HepG2 (cell line): ENCODE results near the gene DTNB. TPM values are rescaled to one million over a fixed set of nuclear protein-coding genes. Genes with fewer than 3 reads are reported as not detected.

Source experiments
- MAFK ChIP-seq, 2 experiments: IDR thresholded peaks in 1 of 2; conservative IDR thresholded peaks in 1 of 2; 2 replicates each; pipeline ENCODE4 v1.6.1; 2011; ENCODE audit warnings: improper control_type of control experiment in 2 of 2, low read length in 2 of 2
- REPIN1 ChIP-seq: sonication (generic); formaldehyde crosslinking; IDR thresholded peaks from 2 replicates; pipeline ENCODE4 v1.8.0; 2022; ENCODE audit warnings: missing genetic modification reagents, low read depth, mild to moderate bottlenecking, borderline replicate concordance
- TOPORS ChIP-seq: sonication (generic); formaldehyde crosslinking; IDR thresholded peaks from 2 replicates; pipeline ENCODE4 v1.8.0; 2023; ENCODE audit warnings: mild to moderate bottlenecking, missing genetic modification reagents
- ZBTB38 ChIP-seq: sonication (generic); formaldehyde crosslinking; IDR thresholded peaks from 2 replicates; pipeline ENCODE4 v1.5.1; 2020; ENCODE audit warnings: mild to moderate bottlenecking, missing genetic modification reagents
- ZNF546 ChIP-seq: sonication (generic); formaldehyde crosslinking; conservative IDR thresholded peaks from 2 replicates; pipeline ENCODE4 v1.8.1; 2023; ENCODE audit warnings: mild to moderate bottlenecking, missing genetic modification reagents
- ZNF678 ChIP-seq: sonication (generic); formaldehyde crosslinking; IDR thresholded peaks from 2 replicates; pipeline ENCODE4 v1.4.0; 2020; ENCODE audit warnings: mild to moderate bottlenecking, missing genetic modification reagents
- polyA plus RNA-seq, 8 experiments: library from polyadenylated mRNA; depleted of rRNA in 3 of 8; stranded (reverse) in 7 of 8; unstranded in 1 of 8; fragments of >200 nt; fragmentation: Illumina TruSeq in 4 of 8; extraction: Trizol in 4 of 8; gene quantifications; 2 replicates each; pipeline versions ENCODE4 v1.2.1 to v1.2.3, GENCODE V29; 2011 to 2016; ENCODE audit warnings: low read depth in 4 of 8, missing spikeins in 1 of 8, mixed read lengths in 1 of 8; ENCODE audit not compliant: insufficient read depth in 1 of 8
- total RNA-seq, 5 experiments: library from RNA; depleted of rRNA; stranded (reverse); fragments of >200 nt; fragmentation: Illumina TruSeq; extraction: Trizol; gene quantifications; 2 replicates each; pipeline ENCODE4 v1.2.3, GENCODE V29; 2016; ENCODE audit warnings: low read depth in 1 of 5
- TF ChIP-seq, protein P1 (sequence below): sonication (generic); formaldehyde crosslinking; IDR thresholded peaks from 2 replicates; pipeline ENCODE4 v1.9.0; 2022; ENCODE audit warnings: missing genetic modification reagents, mild to moderate bottlenecking, borderline replicate concordance
- TF ChIP-seq, protein P2 (sequence below): sonication (generic); formaldehyde crosslinking; IDR thresholded peaks from 2 replicates; pipeline ENCODE4 v1.4.0; 2020; ENCODE audit warnings: missing genetic modification reagents, borderline replicate concordance
- TF ChIP-seq, protein P3 (sequence below): IDR thresholded peaks from 2 replicates; pipeline ENCODE4 v1.6.1; 2016; ENCODE audit warnings: mild to moderate bottlenecking, missing biosample characterization, missing genetic modification reagents
- TF ChIP-seq, protein P4 (sequence below): sonication (generic); formaldehyde crosslinking; IDR thresholded peaks from 2 replicates; pipeline ENCODE4 v1.5.0; 2020; ENCODE audit warnings: missing genetic modification reagents

The DTNB gene
- total and polyA plus RNA-seq, 2 of the 13 experiments (the other 11 are each of a cell fraction or from before 2014, with no cell fraction given), result 14.4 to 23.9 TPM

DNA sequence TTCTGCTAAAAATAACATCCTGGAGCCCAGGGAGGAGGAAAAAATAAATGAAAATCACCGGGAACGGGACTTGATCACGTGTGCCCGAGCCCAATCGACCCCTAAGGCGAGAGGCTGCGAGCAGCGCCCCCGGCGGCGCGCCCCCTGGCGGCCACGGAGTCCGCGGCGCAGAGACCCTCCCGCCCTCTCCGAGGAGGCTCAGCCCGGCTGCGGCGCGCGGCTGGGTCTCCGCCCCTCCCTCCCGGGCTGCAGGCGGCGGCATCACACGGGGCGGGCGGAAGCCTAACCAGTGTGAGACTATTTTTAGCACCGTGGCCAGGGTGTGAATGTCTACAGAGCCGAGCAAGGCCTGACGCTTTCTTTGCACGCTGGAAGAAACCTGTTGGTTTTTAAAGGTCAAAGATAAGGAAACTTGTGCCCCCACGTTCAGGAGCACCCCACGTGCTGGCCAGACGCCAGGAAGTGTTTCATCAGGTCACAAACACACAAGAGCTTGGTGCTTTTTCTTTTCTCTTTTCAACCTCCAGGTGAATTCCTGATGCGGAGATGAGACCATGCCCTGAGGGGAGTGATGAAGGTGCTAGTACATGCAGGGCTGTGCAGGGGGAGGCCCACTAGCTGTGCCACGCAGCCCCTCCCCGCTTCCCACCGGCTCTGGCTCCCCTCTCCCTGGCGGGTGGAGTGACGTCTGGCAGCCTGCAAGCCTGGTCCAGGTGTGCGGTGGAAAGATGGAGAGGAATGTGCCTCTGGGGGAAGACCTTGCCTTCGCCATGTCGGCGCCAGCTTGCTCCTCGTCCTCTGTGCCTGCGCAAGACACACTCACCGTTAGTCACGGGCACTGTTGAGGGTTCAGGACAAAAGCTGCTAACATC lies 296.4 kb downstream of the DTNB start (continued):
- TF ChIP-seq, protein P1, sequence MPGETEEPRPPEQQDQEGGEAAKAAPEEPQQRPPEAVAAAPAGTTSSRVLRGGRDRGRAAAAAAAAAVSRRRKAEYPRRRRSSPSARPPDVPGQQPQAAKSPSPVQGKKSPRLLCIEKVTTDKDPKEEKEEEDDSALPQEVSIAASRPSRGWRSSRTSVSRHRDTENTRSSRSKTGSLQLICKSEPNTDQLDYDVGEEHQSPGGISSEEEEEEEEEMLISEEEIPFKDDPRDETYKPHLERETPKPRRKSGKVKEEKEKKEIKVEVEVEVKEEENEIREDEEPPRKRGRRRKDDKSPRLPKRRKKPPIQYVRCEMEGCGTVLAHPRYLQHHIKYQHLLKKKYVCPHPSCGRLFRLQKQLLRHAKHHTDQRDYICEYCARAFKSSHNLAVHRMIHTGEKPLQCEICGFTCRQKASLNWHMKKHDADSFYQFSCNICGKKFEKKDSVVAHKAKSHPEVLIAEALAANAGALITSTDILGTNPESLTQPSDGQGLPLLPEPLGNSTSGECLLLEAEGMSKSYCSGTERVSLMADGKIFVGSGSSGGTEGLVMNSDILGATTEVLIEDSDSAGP (CRISPR knock-in tag), result peak; percentile 65; the same call in 1 of the 2 replicates
- TF ChIP-seq, protein P2, sequence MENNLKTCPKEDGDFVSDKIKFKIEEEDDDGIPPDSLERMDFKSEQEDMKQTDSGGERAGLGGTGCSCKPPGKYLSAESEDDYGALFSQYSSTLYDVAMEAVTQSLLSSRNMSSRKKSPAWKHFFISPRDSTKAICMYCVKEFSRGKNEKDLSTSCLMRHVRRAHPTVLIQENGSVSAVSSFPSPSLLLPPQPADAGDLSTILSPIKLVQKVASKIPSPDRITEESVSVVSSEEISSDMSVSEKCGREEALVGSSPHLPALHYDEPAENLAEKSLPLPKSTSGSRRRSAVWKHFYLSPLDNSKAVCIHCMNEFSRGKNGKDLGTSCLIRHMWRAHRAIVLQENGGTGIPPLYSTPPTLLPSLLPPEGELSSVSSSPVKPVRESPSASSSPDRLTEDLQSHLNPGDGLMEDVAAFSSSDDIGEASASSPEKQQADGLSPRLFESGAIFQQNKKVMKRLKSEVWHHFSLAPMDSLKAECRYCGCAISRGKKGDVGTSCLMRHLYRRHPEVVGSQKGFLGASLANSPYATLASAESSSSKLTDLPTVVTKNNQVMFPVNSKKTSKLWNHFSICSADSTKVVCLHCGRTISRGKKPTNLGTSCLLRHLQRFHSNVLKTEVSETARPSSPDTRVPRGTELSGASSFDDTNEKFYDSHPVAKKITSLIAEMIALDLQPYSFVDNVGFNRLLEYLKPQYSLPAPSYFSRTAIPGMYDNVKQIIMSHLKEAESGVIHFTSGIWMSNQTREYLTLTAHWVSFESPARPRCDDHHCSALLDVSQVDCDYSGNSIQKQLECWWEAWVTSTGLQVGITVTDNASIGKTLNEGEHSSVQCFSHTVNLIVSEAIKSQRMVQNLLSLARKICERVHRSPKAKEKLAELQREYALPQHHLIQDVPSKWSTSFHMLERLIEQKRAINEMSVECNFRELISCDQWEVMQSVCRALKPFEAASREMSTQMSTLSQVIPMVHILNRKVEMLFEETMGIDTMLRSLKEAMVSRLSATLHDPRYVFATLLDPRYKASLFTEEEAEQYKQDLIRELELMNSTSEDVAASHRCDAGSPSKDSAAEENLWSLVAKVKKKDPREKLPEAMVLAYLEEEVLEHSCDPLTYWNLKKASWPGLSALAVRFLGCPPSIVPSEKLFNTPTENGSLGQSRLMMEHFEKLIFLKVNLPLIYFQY (CRISPR knock-in tag), result peak; percentile 82
- TF ChIP-seq, protein P3, sequence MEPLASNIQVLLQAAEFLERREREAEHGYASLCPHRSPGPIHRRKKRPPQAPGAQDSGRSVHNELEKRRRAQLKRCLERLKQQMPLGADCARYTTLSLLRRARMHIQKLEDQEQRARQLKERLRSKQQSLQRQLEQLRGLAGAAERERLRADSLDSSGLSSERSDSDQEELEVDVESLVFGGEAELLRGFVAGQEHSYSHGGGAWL (CRISPR knock-in tag), result peak; percentile 60
- TF ChIP-seq ZBTB38 (CRISPR knock-in tag) (peak; percentile 35; the same call in 1 of the 2 replicates), MAFK (conservative IDR thresholded peaks at IDR 0.05 in 1 of 2, IDR thresholded peaks at IDR 0.05 in 1 of 2; ENCODE audit: low read length in 2 of 2) (no peak), REPIN1 (CRISPR knock-in tag) (peak; percentile 58; the same call in 1 of the 2 replicates), ZNF546 (peak; percentile 81; the same call in 1 of the 2 replicates), TOPORS (CRISPR knock-in tag) (peak; percentile 58; the same call in 1 of the 2 replicates), ZNF678 (CRISPR knock-in tag) (0 out of 2 replicates have a peak, but pooled peaks have one; percentile 52)
- TF ChIP-seq, protein P4, sequence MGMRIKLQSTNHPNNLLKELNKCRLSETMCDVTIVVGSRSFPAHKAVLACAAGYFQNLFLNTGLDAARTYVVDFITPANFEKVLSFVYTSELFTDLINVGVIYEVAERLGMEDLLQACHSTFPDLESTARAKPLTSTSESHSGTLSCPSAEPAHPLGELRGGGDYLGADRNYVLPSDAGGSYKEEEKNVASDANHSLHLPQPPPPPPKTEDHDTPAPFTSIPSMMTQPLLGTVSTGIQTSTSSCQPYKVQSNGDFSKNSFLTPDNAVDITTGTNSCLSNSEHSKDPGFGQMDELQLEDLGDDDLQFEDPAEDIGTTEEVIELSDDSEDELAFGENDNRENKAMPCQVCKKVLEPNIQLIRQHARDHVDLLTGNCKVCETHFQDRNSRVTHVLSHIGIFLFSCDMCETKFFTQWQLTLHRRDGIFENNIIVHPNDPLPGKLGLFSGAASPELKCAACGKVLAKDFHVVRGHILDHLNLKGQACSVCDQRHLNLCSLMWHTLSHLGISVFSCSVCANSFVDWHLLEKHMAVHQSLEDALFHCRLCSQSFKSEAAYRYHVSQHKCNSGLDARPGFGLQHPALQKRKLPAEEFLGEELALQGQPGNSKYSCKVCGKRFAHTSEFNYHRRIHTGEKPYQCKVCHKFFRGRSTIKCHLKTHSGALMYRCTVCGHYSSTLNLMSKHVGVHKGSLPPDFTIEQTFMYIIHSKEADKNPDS (CRISPR knock-in tag), result peak; percentile 68; the same call in 1 of the 2 replicates
- TF ChIP-seq, all 625 proteins: peak for 161
